Large intestine (tissue), 1 donor: ENCODE measurements around the gene ADAR. TPM values are rescaled to one million over a fixed set of nuclear protein-coding genes. Genes with fewer than 3 reads are reported as not detected.

ENCODE experiments used
- polyA plus RNA-seq: library from polyadenylated mRNA; unstranded; fragments of 120-200 nt; gene quantifications from one replicate; pipeline ENCODE4 v1.2.1, GENCODE V29; 2013

Gene ADAR
- polyA plus RNA-seq, 1 donor, result 123 TPM

Other genes starting within 250 kb of the ADAR start
- 4.1 TPM for gene IL6R, start 202.8 kb downstream of the ADAR start, polyA plus RNA-seq
- 1.8 TPM for gene TDRD10, start 106.0 kb downstream of the ADAR start, polyA plus RNA-seq
- gene SHE, start 105.8 kb downstream of the ADAR start, polyA plus RNA-seq, result 6.1 TPM
- gene UBE2Q1, start 49.5 kb downstream of the ADAR start, polyA plus RNA-seq, result 69.9 TPM
- 1.7 TPM for gene CHRNB2, start 40.4 kb downstream of the ADAR start, polyA plus RNA-seq